ENCODE measurements around the gene HHAT.

HHAT gene

DNA sequence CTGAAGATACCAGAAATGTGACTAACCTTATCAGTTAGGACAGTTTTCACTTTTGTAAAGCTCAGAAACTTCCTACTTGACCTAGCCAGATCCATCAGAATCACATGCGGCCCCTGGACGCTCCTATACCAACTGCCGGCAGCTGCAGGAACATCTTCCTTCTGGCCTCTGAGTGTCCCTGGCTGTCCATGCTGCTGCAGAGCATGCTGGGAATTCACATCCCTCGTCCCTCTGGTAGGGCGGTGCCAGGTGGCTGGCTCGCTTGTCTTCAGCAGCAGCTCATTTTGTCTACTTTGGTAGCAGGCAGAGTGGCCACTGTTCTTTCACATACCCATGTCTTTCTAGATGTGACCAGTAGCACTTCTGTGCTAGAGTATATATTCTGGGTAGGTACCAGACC is 34.4 kb downstream of the HHAT start:
- H3K4me3 ChIP-seq (ENCODE audit: low read length): no peak overlapping the region
- TF ChIP-seq CTCF (conservative IDR thresholded peaks at IDR 0.05; ENCODE audit: low read length): no peak
- DNase-seq (ENCODE audit: low read depth): no peak

DNA sequence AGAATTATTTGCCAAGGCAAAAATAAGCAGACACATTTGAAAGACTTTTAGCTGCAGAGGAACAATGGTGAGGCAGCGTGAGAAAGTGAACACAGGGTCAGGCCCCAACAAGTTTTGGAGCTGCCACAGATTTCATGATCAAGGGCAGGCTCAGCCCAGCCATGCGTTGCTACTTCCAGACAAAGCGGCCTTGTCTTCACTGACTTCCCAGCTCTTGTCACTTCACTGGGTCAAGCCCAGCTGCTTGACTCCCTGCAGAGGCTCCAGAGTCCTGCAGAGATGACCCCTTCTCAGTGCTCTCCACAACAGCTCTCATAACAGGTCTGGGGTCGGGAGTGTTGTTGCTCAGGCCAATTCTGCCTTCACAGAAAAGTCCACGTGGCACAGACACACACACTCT is 35.8 kb downstream of the HHAT start:
- no peak for TF ChIP-seq CTCF (conservative IDR thresholded peaks at IDR 0.05; ENCODE audit: low read length)
- H3K4me3 ChIP-seq (ENCODE audit: low read length): no peak overlapping the region
- DNase-seq (ENCODE audit: low read depth): no peak

GRCh38 chr1:210366767-210367166 is 38.1 kb downstream of the HHAT start:
- no peak overlapping the region for H3K4me3 ChIP-seq (ENCODE audit: low read length)
- no peak for TF ChIP-seq CTCF (conservative IDR thresholded peaks at IDR 0.05; ENCODE audit: low read length)
- DNase-seq (ENCODE audit: low read depth): no peak

DNA sequence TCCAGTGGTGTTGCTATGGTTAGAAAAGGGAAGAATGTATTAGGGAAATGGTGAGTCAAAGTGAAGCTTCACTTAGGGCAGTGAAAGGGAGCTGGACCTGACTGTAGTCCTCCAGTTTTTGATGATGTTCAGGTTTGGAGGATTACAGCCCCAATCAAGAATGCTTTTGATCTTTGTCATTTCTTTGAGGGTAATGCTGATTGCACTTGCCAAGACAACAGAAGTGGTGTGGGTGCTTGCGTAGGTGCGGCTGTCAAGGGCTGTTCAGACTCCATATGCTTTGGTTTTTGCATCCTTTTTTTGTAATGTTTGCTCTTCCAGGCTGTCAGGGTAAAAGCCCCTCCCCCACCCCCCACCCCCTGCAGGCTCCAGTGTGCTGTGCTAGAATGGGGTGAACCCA is 38.9 kb downstream of the HHAT start:
- TF ChIP-seq CTCF (conservative IDR thresholded peaks at IDR 0.05; ENCODE audit: low read length): no peak
- H3K4me3 ChIP-seq (ENCODE audit: low read length): no peak overlapping the region
- DNase-seq (ENCODE audit: low read depth): no peak

DNA sequence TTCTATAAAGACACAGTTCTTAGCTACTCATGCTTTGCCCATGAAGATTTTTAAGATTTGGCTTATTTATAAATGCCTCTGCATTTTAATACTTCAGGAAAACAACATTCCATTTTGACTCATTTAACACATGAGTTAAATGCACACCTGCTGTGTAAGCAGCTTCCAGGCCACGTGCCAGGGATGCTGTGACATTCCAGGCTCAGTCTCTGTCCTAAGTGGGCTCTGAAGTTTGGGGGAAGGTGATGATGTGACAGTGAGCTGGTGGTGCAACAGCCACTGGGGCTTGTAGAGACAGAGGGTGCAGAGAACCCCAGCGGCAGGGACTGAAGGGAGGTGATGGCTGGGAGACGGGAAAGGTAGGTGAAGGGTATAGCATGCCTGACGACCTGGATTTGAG is 40.7 kb downstream of the HHAT start:
- no peak for DNase-seq (ENCODE audit: low read depth)
- TF ChIP-seq CTCF (conservative IDR thresholded peaks at IDR 0.05; ENCODE audit: low read length): no peak
- no peak overlapping the region for H3K4me3 ChIP-seq (ENCODE audit: low read length)

GRCh38 chr1:210371916-210372315 is 43.2 kb downstream of the HHAT start:
- no peak for TF ChIP-seq CTCF (conservative IDR thresholded peaks at IDR 0.05; ENCODE audit: low read length)
- no peak for DNase-seq (ENCODE audit: low read depth)

DNA sequence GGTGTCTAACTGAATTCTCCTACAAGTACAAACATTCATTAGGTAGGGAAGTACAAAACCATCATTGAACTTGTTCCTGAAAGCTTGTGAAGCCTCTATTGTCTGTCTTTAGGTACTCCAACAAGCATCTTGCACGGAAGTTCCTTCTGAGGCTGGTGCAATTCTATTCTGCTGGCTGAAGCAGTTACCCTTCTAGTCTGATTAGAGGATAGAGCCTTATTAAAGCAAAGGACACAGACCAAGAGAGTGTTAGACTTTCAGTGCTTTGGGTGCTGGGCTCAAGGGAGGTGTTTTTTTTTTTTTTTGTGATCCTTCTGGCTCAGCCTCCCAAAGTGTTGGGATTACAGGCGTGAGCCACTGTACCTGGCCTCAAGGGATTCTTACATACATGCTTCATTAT is 43.8 kb downstream of the HHAT start:
- no peak for TF ChIP-seq CTCF (conservative IDR thresholded peaks at IDR 0.05; ENCODE audit: low read length)
- no peak overlapping the region for H3K4me3 ChIP-seq (ENCODE audit: low read length)
- DNase-seq (ENCODE audit: low read depth): no peak

More at GRCh38 chr1:210371916-210372315, 43.2 kb downstream of the HHAT start:
- no peak overlapping the region for H3K4me3 ChIP-seq (ENCODE audit: low read length)

All from AG10803 (cell line).